Stimulated activated CD8-positive, alpha-beta memory T cell treated with anti-CD3 and anti-CD28 coated beads, Interleukin-7, amount 100 ng/mL, for 24 hours (primary cell): ENCODE data around the gene FLYWCH1.

ENCODE experiments used
- DNase-seq: peaks from one replicate; pipeline ENCODE4 v3.0.0-alpha.2; 2020; ENCODE audit warnings: low read depth

The FLYWCH1 gene

DNA sequence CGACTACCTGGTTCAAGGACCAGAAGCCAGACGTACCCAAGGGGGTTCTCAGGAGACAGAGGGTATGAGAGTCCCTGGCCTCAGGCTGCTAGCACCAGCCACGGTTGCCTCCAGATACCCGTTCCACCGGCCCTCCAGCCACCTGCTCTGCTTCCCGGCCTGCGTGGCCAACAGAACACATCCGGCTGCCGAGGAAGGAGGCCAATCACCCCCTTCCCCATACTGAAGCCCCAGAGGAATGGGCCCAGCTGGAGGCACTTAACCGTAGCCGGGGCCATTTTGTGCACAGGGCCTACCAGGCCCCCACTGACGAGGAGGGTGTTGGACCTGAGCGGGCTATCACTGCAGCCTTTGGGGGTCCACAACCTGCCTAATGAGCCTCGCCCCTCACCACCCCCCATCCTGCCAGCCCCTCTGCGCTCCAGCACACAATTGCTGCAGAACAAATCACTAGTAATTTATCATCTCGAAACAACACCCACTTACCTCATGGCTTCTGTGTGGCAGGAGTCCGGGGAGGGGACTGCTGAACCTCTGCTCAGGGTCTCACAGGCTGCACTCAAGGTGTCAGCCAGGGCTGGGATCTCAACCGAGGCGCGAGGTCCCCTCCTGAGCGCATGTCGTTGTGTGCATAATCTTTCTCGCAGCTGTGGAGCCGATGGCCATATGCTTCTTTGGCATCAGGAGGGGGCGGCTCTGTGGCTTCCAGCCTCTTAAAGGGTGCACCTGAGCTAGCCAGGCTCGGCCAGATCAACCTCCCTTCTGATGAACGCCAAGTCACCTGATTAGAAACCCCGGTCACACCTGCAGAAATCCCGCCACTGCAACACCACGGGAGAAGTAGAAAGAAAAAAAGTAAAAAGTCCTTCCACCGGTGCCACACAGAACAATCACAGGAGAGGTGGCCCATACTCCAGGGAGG, 42.2 kb downstream of the FLYWCH1 start:
- DNase-seq, result no peak

DNA sequence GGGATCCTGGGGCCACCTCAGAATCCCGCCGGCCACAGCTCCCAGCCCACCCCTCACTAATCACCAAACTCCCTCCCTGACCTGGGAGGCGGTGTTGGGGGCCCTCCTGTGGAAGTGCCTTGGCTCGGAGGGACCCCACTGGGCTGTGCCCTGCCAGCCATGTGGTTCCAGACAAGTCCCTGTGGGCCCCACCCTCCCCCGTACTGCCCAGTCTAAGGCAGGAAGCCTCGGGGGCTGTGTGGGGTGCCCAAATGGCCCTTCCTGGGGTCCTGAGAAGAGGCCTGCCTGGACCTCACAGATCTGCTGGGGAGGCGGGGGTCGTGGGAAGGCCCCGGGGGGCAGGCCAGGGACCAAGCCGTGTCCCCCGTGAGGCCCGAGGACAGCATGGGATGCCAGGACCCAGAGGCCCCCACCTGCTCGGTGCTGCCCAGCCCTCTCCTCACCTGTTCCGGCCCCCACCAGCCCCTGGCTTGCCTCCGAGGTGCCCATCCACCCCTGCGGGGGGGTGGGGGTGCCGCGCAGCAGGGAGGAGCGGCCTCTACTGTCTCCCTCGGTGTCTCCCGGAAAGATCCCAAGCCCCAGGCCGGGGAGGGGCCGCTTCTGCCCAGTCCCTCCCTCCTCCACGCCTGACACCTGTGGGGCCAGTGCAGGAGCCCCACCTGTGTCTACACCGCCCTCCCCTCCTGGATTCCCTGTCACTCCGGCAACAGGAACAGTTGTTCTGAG, 43.1 kb downstream of the FLYWCH1 start:
- DNase-seq, result no peak

GRCh38 chr16:2955438-2955778, 43.7 kb downstream of the FLYWCH1 start:
- DNase-seq, result no peak

GRCh38 chr16:2955779-2956578, 44.2 kb downstream of the FLYWCH1 start:
- DNase-seq, result no peak

GRCh38 chr16:2956579-2956956, 44.8 kb downstream of the FLYWCH1 start:
- no peak for DNase-seq

DNA sequence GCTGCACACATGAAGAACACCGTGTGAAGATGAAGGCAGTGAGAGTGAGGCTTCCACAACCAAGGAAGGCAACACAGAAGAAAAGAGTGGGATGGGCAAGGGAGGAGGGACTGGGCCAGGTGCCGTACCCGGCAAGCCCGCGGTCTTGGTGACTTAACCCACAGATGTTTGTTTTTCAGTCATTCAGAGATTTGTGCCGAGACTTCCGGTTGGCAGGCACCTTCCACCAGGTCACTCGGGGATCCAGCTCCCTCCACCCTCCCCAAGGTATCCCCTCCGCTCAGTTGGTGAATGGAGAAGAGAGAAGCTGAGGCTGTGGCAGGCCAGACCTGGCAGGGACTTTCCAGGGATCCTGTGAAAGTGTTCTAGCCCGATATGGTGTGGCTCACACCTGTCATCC, 47.5 kb downstream of the FLYWCH1 start:
- no peak for DNase-seq

DNA sequence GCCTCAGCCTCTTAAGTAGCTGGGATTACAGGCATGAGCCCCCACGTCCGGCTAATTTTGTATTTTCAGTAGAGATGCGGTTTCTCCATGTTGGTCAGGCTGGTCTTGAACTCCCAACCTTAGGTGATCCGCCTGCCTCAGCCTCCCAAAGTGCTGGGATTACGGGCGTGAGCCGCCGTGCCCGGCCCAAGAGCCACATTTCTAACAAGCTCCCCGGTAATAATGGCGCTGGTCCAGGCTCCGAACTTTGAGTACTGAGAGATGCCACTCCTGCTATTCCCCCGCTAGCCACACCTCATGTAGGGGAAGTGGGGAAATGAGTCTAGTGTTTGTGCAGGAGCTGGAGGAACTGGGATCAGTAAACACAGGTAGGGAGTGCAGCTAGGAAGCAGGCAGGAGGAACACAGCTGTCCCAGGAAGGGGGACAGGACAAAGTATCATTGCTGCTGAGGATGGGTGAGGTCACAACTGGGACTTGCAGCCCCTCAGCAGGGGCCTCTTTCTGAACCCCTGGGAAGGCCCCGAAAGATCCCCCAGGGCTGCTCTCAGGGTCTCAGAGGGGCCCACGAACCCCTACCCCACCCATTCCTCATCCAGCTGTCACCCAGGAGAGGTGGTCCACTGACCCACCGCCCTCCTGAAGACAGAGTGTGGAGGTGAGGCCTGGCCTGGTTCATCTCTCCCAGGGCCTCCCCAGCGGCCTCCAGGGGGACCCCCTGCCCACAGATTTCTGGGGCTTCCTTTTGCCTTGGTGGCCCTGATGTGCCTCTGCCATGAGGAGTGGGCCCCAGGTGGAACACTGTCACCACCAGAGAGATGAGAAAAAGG, 48.7 kb downstream of the FLYWCH1 start:
- no peak for DNase-seq

- DNase-seq, result no peak
Observed at GRCh38 chr16:2962334-2963073, 50.8 kb downstream of the FLYWCH1 start.

DNA sequence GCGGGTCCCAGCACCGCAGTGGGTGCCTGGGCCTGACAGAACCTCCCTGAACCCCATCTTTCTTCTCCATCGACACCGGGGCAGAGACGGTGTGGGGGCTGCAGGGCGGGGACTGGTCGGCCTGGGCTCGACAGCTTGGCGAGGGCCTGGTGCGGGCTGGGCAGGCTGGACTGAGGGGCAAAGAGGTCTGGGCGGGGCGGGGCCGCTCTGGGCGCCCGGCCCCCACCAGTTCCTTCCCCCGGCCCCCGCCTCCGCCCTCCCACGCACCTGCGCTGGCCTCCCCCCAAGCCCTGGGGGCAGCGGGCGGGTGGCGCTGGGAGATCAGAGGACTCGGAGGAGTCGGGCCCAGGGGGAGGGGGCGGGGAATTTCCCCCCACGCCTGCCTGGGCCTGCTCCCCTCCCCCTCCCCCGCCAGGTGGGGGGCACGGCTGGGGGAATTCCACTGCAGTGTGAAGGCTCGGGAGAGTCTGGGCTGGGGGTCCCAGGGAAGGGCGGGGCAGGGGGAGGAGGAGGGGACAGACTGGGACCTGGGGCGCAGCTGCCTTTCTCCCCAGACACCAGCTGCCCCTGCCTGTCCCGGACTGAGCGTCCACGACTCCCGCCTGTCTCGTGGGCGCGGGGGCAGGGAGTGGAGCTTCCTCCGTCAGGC, 51.5 kb downstream of the FLYWCH1 start:
- DNase-seq, result no peak

DNA sequence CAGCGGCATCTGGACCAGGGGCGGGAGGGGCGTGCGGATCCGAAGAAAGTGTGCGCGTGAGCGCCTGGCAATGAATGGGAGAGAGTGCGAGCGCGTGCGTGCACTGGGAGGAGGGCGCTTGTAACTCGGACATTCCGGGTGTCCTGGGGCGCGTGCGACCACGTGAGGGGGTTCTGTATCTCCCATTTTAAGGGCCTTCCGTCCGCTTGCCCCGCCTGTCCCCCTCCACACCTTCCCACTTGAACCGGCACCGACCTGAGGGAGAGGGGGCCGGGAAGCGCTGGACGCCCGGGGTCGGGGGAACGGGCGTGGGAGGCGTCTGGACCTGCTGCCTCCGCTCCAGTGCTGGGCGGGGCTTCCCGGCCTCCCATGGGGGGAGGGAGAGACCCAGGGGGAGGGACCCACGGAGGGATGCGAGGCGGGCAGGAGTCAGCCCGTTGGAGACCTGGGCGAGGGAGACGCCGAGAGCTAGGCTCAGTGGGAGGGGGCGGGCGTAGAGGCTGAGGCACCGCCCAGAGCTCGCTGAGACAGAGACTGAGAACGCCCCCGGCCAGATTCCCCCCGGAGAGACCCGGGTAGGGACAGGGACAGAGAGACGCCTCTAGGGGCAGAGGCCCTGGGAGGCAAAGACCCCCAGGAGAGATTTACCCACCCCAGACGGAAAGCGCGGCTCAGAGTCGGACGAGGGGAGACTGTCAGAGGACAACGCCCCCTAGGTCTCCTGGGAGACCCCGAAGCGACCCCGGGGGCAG, 52.2 kb downstream of the FLYWCH1 start, which contains the start of gene KREMEN2:
Gene KREMEN2 (plus strand): TSS at position 553 of the 752 bp plus-strand sequence. CDS start 246 bp downstream, outside the sequence.
- DNase-seq, result no peak

GRCh38 chr16:2964475-2965336, 53.0 kb downstream of the FLYWCH1 start:
- DNase-seq, result no peak

DNA sequence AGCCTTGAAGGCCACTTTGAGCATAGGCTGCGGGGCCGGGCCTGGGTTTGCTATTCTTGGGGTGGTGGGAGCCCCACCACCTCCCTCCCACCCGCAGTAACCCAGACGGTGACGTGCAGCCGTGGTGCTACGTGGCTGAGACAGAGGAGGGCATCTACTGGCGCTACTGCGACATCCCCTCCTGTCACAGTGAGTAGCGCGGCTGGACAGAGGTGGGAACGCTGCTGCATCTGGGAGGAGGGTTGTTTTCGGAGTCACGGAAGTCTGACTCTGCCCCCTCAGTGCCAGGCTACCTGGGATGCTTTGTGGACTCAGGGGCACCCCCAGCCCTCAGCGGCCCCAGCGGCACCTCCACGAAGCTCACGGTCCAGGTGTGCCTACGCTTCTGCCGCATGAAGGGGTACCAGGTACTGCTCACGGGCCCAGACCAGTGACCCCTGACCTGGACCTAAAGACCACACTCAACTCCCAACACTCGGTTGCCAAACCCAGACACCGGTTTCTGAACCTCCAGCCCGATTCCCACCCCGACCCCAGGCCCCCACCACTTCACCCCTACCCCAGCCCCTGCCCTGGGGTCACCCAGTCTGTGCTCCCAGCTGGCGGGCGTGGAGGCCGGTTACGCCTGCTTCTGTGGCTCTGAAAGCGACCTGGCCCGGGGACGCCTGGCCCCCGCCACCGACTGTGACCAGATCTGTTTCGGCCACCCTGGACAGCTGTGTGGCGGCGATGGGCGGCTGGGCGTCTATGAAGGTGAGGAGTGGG, 54.5 kb downstream of the FLYWCH1 start:
- no peak for DNase-seq

DNA sequence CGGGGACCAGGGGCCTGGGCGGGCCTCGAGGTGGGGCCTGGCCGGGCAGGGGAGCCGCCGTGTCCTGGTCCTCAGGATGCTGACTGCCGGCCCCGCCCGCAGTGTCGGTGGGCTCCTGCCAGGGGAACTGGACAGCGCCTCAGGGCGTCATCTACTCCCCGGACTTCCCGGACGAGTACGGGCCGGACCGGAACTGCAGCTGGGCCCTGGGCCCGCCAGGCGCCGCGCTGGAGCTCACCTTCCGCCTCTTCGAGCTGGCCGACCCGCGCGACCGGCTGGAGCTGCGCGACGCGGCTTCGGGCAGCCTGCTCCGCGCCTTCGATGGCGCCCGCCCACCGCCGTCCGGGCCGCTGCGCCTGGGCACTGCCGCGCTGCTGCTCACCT, 55.1 kb downstream of the FLYWCH1 start:
- no peak for DNase-seq

DNA sequence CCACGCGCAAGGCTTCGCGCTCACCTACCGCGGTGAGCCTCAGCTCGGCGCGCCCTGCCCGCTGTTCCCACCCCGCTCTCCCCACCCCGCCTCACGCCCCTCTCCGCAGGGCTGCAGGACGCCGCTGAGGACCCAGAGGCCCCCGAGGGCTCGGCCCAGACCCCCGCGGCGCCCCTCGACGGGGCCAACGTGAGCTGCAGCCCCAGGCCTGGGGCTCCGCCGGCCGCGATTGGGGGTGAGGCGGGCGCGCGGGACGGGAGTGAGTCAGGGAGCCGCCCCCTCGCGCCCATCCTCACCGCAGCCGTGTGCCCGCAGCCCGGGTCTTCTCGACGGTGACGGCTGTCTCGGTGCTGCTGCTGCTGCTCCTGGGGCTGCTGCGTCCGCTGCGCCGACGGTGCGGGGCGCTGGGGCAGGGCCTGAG, 55.5 kb downstream of the FLYWCH1 start:
- DNase-seq, result no peak

- no peak for DNase-seq
Observed at GRCh38 chr16:2967721-2968161, 56.0 kb downstream of the FLYWCH1 start.

DNA sequence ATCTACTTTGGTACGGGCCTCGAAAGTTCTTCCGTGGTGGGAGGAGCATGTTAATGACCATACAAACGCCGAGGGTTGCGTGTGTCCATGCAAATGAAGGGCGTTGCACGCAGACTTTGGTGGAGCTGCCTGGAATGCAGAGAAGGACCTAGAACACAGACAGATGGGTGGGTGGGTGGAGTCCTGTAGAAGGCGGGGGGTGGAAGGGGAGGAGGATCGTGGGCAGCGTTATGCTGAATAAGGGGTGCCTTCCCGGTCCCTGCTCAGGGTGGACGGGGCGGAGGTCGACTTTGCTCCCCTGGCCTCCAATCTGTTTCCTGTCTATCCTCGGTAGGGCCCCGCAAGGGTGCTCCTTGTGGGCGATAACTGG, 56.6 kb downstream of the FLYWCH1 start:
- no peak for DNase-seq

GRCh38 chr16:2968738-2969544, 57.2 kb downstream of the FLYWCH1 start, which contains the start of gene PAQR4:
Gene PAQR4 (plus strand): TSS chr16:2969348. CDS start chr16:2969675, 327 bp downstream.
- peak; percentile 61 for DNase-seq
